Trophoblast cell (in vitro differentiated cells and primary cell): ENCODE data around the gene NPHS1.

Experiments
- DNase-seq, 2 donors: peaks; one replicate each; pipeline ENCODE4 v3.0.0-alpha.2; 2016
- H2AFZ ChIP-seq: 2 replicates; pipeline ENCODE4 v1.6.1; 2013; ENCODE audit warnings: low read length, moderate library complexity, mild to moderate bottlenecking; ENCODE audit not compliant: insufficient read depth, poor library complexity
- H2AK5ac ChIP-seq: 2 replicates; pipeline ENCODE4 v1.6.1; 2013; ENCODE audit warnings: mild to moderate bottlenecking, low read length
- H2BK120ac ChIP-seq: 2 replicates; pipeline ENCODE4 v1.6.1; 2013; ENCODE audit warnings: low read length, mild to moderate bottlenecking, moderate library complexity; ENCODE audit not compliant: insufficient read depth, poor library complexity
- H2BK12ac ChIP-seq: 2 replicates; pipeline ENCODE4 v1.6.1; 2013; ENCODE audit warnings: mild to moderate bottlenecking, low read length, moderate library complexity
- H2BK5ac ChIP-seq: 2 replicates; pipeline ENCODE4 v1.6.1; 2013; ENCODE audit warnings: low read length, low read depth, moderate library complexity, mild to moderate bottlenecking; ENCODE audit not compliant: poor library complexity
- H3K14ac ChIP-seq: 2 replicates; pipeline ENCODE4 v1.6.1; 2013; ENCODE audit warnings: mild to moderate bottlenecking, low read length
- H3K18ac ChIP-seq: 2 replicates; pipeline ENCODE4 v1.6.1; 2013; ENCODE audit warnings: mild to moderate bottlenecking, low read length
- H3K23ac ChIP-seq: 2 replicates; pipeline ENCODE4 v1.6.1; 2013; ENCODE audit warnings: low read length
- H3K27ac ChIP-seq: 2 replicates; pipeline ENCODE4 v1.5.1; 2013; ENCODE audit warnings: low read depth, mild to moderate bottlenecking, inconsistent platforms, low read length, moderate library complexity
- H3K27me3 ChIP-seq: 2 replicates; pipeline ENCODE4 v1.6.1; 2013; ENCODE audit warnings: inconsistent platforms, mild to moderate bottlenecking, low read length, moderate library complexity; ENCODE audit not compliant: insufficient read depth
- H3K36me3 ChIP-seq, 2 experiments: 1 replicate in 1 of 2; 2 replicates in 1 of 2; pipeline ENCODE4 v1.6.1; 2013; ENCODE audit warnings: low read length in 2 of 2, mild to moderate bottlenecking in 2 of 2, moderate library complexity in 1 of 2; ENCODE audit not compliant: insufficient read depth in 2 of 2, control insufficient read depth in 1 of 2
- H3K4ac ChIP-seq: 2 replicates; pipeline ENCODE4 v1.6.1; 2013; ENCODE audit warnings: low read depth, mild to moderate bottlenecking, low read length, moderate library complexity
- H3K4me1 ChIP-seq, 2 experiments: 1 replicate in 1 of 2; 2 replicates in 1 of 2; pipeline ENCODE4 v1.6.1; 2013; ENCODE audit warnings: low read length in 2 of 2, mild to moderate bottlenecking in 2 of 2, moderate library complexity in 1 of 2; ENCODE audit not compliant: insufficient read depth in 2 of 2, control insufficient read depth in 1 of 2
- H3K4me2 ChIP-seq: 2 replicates; pipeline ENCODE4 v1.6.1; 2013; ENCODE audit warnings: inconsistent platforms, mild to moderate bottlenecking, low read length, moderate library complexity
- H3K4me3 ChIP-seq: 2 replicates; pipeline ENCODE4 v1.5.1; 2013; ENCODE audit warnings: mild to moderate bottlenecking, low read depth, low read length, inconsistent platforms
- H3K79me1 ChIP-seq: one replicate; pipeline ENCODE4 v1.6.1; 2013; ENCODE audit warnings: low read length
- H3K79me2 ChIP-seq: 2 replicates; pipeline ENCODE4 v1.6.1; 2013; ENCODE audit warnings: low read length, mild to moderate bottlenecking; ENCODE audit not compliant: control insufficient read depth, insufficient read depth, poor library complexity
- H3K9ac ChIP-seq: 2 replicates; pipeline ENCODE4 v1.6.1; 2013; ENCODE audit warnings: mild to moderate bottlenecking, low read length
- H3K9me3 ChIP-seq: 2 replicates; pipeline ENCODE4 v1.6.1; 2013; ENCODE audit warnings: low read depth, mild to moderate bottlenecking, control low read depth, inconsistent platforms, low read length; ENCODE audit not compliant: insufficient read depth
- H4K12ac ChIP-seq: 2 replicates; pipeline ENCODE4 v1.6.1; 2013; ENCODE audit warnings: low read depth, mild to moderate bottlenecking, low read length, moderate library complexity
- H4K8ac ChIP-seq: 2 replicates; pipeline ENCODE4 v1.6.1; 2013; ENCODE audit warnings: low read depth, mild to moderate bottlenecking, low read length, moderate library complexity
- H4K91ac ChIP-seq: one replicate; pipeline ENCODE4 v1.6.1; 2013; ENCODE audit warnings: low read depth, mild to moderate bottlenecking, low read length, moderate library complexity
- WGBS: extraction: QIAGEN DNeasy Blood & Tissue Kit; methylation state at CpG from one replicate; pipeline ENCODE4 v1.1.7; 2013; ENCODE audit warnings: missing lambda C conversion rate; ENCODE audit not compliant: insufficient read length, insufficient coverage; ENCODE audit errors: extremely low coverage; 5-methylcytosine and 5-hydroxymethylcytosine counted together

Gene NPHS1

GRCh38 chr19:35789978-35790944 lies 62.0 kb downstream of the NPHS1 start:
- Histone ChIP-seq H3K4ac (no peak overlapping the region), H3K9me3 (peaks cover 2% of the 10 kb centered on the region), H4K8ac (no peak overlapping the region), H4K91ac (no peak overlapping the region), H3K79me1 (no peaks in the 10 kb centered on the region), H4K12ac (no peak overlapping the region), H2BK120ac (no peak overlapping the region), H3K27ac (no peak overlapping the region), H3K36me3 (peaks cover under 1 to 3% of the 10 kb centered on the region in 2 experiments), H3K4me3 (no peak overlapping the region), H3K4me1 (no peaks in the 10 kb centered on the region), H3K18ac (no peak overlapping the region), H2AK5ac (no peak overlapping the region), H3K14ac (no peak overlapping the region), H3K9ac (no peak overlapping the region), H2BK12ac (no peak overlapping the region), H3K27me3 (no peaks in the 10 kb centered on the region), H3K4me2 (no peak overlapping the region), H2BK5ac (no peak overlapping the region), H2AFZ (no peak overlapping the region), H3K23ac (no peak overlapping the region), H3K79me2 (no peaks in the 10 kb centered on the region)
- no CpG with 5 or more reads among the region's 19 CpGs for WGBS
- no peak for DNase-seq

- no peak for DNase-seq
- peaks cover 2% of the 10 kb centered on the region for H3K9me3 ChIP-seq
- no peak overlapping the region for H4K8ac ChIP-seq
These were observed 62.9 kb downstream of the NPHS1 start for GRCh38 chr19:35789195-35789977.

GRCh38 chr19:35788205-35788960 lies 63.9 kb downstream of the NPHS1 start:
- Histone ChIP-seq H4K12ac (no peak overlapping the region), H3K4me1 (peaks cover 0 to 5% of the 10 kb centered on the region in 2 experiments), H2AFZ (no peak overlapping the region), H3K14ac (no peak overlapping the region), H3K18ac (no peak overlapping the region), H2AK5ac (no peak overlapping the region), H4K8ac (no peak overlapping the region), H3K27ac (no peak overlapping the region), H2BK12ac (no peak overlapping the region), H2BK120ac (no peak overlapping the region), H3K4ac (no peak overlapping the region), H3K4me3 (no peak overlapping the region), H3K4me2 (no peak overlapping the region), H2BK5ac (no peak overlapping the region), H3K36me3 (peaks cover 1 to 5% of the 10 kb centered on the region in 2 experiments), H3K9ac (no peak overlapping the region), H3K23ac (no peak overlapping the region), H3K79me1 (no peaks in the 10 kb centered on the region), H3K79me2 (no peaks in the 10 kb centered on the region), H3K27me3 (no peaks in the 10 kb centered on the region), H3K9me3 (peaks cover 3% of the 10 kb centered on the region), H4K91ac (no peak overlapping the region)
- no peak for DNase-seq
- no CpG with 5 or more reads among the region's 12 CpGs for WGBS

More at GRCh38 chr19:35789195-35789977, 62.9 kb downstream of the NPHS1 start:
- Histone ChIP-seq H2AFZ (no peak overlapping the region), H3K36me3 (peaks cover 1 to 5% of the 10 kb centered on the region in 2 experiments), H3K4me2 (no peak overlapping the region), H2BK120ac (no peak overlapping the region), H2BK5ac (no peak overlapping the region), H4K91ac (no peak overlapping the region), H3K18ac (no peak overlapping the region), H3K23ac (no peak overlapping the region), H3K27ac (no peak overlapping the region), H3K4me1 (no peaks in the 10 kb centered on the region), H3K4me3 (no peak overlapping the region), H4K12ac (no peak overlapping the region), H3K79me2 (no peaks in the 10 kb centered on the region), H2AK5ac (no peak overlapping the region), H3K14ac (no peak overlapping the region), H3K9ac (no peak overlapping the region), H2BK12ac (no peak overlapping the region), H3K79me1 (no peaks in the 10 kb centered on the region), H3K4ac (no peak overlapping the region), H3K27me3 (no peaks in the 10 kb centered on the region)
- WGBS, result no CpG with 5 or more reads among the region's 11 CpGs

GRCh38 chr19:35787227-35787799 lies 65.0 kb downstream of the NPHS1 start:
- no peaks in the 10 kb centered on the region for H3K27me3 ChIP-seq
- H2AFZ ChIP-seq, result no peak overlapping the region
- H3K4me1 ChIP-seq, result peaks cover 0 to 5% of the 10 kb centered on the region in 2 experiments
- H3K27ac ChIP-seq, result no peak overlapping the region
- WGBS, result no CpG with 5 or more reads among the region's 15 CpGs
- H3K4me2 ChIP-seq, result no peak overlapping the region
- H4K12ac ChIP-seq, result no peak overlapping the region
- no peak overlapping the region for H2BK5ac ChIP-seq
- H4K8ac ChIP-seq, result no peak overlapping the region
- H3K36me3 ChIP-seq, result peaks cover 5 to 7% of the 10 kb centered on the region in 2 experiments
- no peak overlapping the region for H2BK12ac ChIP-seq
- H2BK120ac ChIP-seq, result no peak overlapping the region
- no peaks in the 10 kb centered on the region for H3K79me2 ChIP-seq
- no peak overlapping the region for H2AK5ac ChIP-seq
- H3K79me1 ChIP-seq, result no peaks in the 10 kb centered on the region
- no peak overlapping the region for H3K18ac ChIP-seq
- no peak overlapping the region for H3K9ac ChIP-seq
- no peak overlapping the region for H3K4me3 ChIP-seq
- no peak overlapping the region for H4K91ac ChIP-seq
- H3K14ac ChIP-seq, result no peak overlapping the region
- peaks cover 5% of the 10 kb centered on the region for H3K9me3 ChIP-seq
- H3K4ac ChIP-seq, result no peak overlapping the region
- H3K23ac ChIP-seq, result no peak overlapping the region
- DNase-seq, result no peak
